A673 (cell line): ENCODE measurements around the gene GRAMD1C. TPM values are rescaled to one million over a fixed set of nuclear protein-coding genes. Genes with fewer than 3 reads are reported as not detected.

ENCODE experiments used
- BruUV-seq: library from RNA; stranded (reverse); fragments of 400-500 nt; replicated peaks from 2 replicates; lab custom pipeline; 2021; lab: Mats Ljungman, UMichigan
- CTCF ChIA-PET: fragments of 300-600 bp; sonication (Branson Sonifier 250); formaldehyde crosslinking; loops from one replicate; lab custom pipeline; 2022; ENCODE audit warnings: antibody characterized with exemption; lab: Charles Lee
- POLR2A ChIA-PET: fragments of 300-600 bp; sonication (Branson Sonifier 250); formaldehyde crosslinking; loops from one replicate; lab custom pipeline; 2022; ENCODE audit warnings: antibody characterized with exemption; ENCODE audit not compliant: low non-redundant PET; lab: Charles Lee
- DNase-seq: peaks from one replicate; pipeline ENCODE4 v3.0.0-alpha.2; 2015; ENCODE audit warnings: low spot score
- H3K27ac ChIP-seq: fragments of 200-600 bp; sonication (generic); 2 replicates; pipeline ENCODE4 v1.5.1; 2016; ENCODE audit warnings: mixed run types, low read depth, mild to moderate bottlenecking, mixed read lengths, antibody characterized with exemption, low read length; ENCODE audit not compliant: poor library complexity, severe bottlenecking
- H3K27me3 ChIP-seq: fragments of 200-600 bp; sonication (generic); replicated peaks from 2 replicates; pipeline ENCODE4 v1.6.1; 2017; ENCODE audit warnings: mixed run types, low read depth, mild to moderate bottlenecking, mixed read lengths, antibody characterized with exemption, low read length; ENCODE audit not compliant: insufficient read depth, poor library complexity
- H3K36me3 ChIP-seq: fragments of 200-600 bp; sonication (generic); 2 replicates; pipeline ENCODE4 v1.6.1; 2016; ENCODE audit warnings: mixed run types, mild to moderate bottlenecking, mixed read lengths, antibody characterized with exemption, low read length; ENCODE audit not compliant: insufficient read depth, poor library complexity, severe bottlenecking
- H3K4me1 ChIP-seq: fragments of 200-600 bp; sonication (generic); 2 replicates; pipeline ENCODE4 v1.6.1; 2017; ENCODE audit warnings: mixed run types, mild to moderate bottlenecking, mixed read lengths, antibody characterized with exemption, low read length; ENCODE audit not compliant: insufficient read depth, poor library complexity, severe bottlenecking
- H3K4me3 ChIP-seq: fragments of 200-600 bp; sonication (generic); 2 replicates; pipeline ENCODE4 v1.5.1; 2016; ENCODE audit warnings: low read depth, mixed run types, mild to moderate bottlenecking, mixed read lengths, low read length; ENCODE audit not compliant: poor library complexity, severe bottlenecking
- H3K9me3 ChIP-seq: fragments of 200-600 bp; sonication (generic); 2 replicates; pipeline ENCODE4 v1.6.1; 2016; ENCODE audit warnings: mixed run types, low read depth, mild to moderate bottlenecking, mixed read lengths, antibody characterized with exemption, low read length; ENCODE audit not compliant: poor library complexity, severe bottlenecking
- CTCF ChIP-seq: fragments of 300-800, 200-600 bp; sonication (generic); conservative IDR thresholded peaks from 2 replicates; pipeline ENCODE4 v1.5.1; 2017; ENCODE audit warnings: low read depth, mild to moderate bottlenecking, antibody characterized with exemption, low read length, moderate library complexity, mixed read lengths
- EZH2 ChIP-seq: fragments of 200-600 bp; sonication (generic); IDR thresholded peaks from 2 replicates; pipeline ENCODE4 v1.6.1; 2017; ENCODE audit warnings: borderline replicate concordance, low read depth, mild to moderate bottlenecking, mixed read lengths, antibody characterized with exemption, low read length; ENCODE audit not compliant: poor library complexity, severe bottlenecking
- intact Hi-C: fragments of 100-400 bp; cut with micrococcal nuclease; formaldehyde crosslinking; loops from one replicate; pipeline ENCODE4 v1.10.0; 2022; ENCODE audit not compliant: unreplicated experiment
- total RNA-seq: library from RNA; stranded (reverse); gene quantifications from 2 replicates; pipeline ENCODE4 v1.2.3, GENCODE V29; 2021

Gene GRAMD1C
- total RNA-seq, 1 experiment from 2014 or later, result 3.1 TPM

DNA sequence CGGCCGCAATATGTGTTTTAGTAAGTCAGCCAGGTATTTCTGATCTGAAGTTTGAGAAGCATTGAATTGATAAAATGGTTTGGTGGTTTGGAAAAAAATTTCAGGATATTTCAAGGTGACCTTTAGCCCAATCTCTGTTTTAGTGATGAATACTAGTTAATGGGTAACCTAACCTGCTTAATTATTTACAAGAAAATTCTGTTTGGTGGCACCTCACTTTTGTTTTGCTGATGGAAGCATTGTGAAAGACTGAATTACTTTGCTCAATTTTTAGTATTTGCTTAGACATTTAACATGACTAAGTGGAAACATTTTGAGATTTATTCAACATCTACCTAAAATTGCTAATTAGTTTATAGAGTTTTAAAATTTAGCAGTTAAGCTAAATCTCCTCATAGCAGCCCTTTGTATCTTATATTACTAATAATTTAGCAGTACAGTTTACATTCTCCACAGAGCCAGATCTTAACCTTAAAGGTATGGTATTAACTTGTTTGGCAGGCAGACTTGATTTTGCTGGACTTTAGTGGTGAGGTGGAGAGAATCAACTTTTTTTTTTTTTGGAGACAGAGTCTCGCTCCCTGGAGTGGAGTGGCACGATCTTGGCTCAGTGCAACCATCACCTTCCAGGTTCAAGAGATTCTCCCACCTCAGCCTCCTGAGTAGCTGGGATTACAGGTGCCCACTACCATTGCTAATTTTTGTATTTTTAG lies 35.4 kb downstream of the GRAMD1C start:
- ChIA-PET CTCF (no interaction called here), POLR2A (no interaction called here)
- TF ChIP-seq EZH2 (no peak), CTCF (no peak)
- Histone ChIP-seq H3K9me3 (no peaks in the 10 kb centered on the region), H3K27ac (no peak overlapping the region), H3K4me1 (no peaks in the 10 kb centered on the region), H3K4me3 (no peak overlapping the region), H3K36me3 (no peaks in the 10 kb centered on the region), H3K27me3 (no peaks in the 10 kb centered on the region)
- no peak for DNase-seq
- no TSS peak for BruUV-seq
- intact Hi-C loops, result no loop called here

DNA sequence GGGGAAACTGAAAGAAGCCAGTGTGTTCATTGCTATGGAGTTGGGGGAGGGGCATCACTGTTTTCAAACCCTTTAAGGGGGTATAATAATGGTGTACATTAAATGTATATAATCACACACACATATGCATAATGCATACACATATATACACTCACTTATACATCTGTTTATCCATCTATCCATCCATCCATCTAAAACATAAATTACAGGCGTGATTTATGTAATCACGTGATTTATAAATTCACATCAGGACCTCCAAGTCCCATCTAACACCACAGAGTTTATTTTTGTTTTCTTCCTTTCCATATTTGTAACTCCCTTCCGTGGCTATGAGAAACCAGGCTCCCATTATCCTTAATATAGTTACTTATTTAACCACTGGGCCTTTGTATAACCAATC lies 39.8 kb downstream of the GRAMD1C start:
- Histone ChIP-seq H3K4me3 (no peak overlapping the region), H3K27me3 (no peaks in the 10 kb centered on the region), H3K27ac (no peak overlapping the region), H3K4me1 (no peaks in the 10 kb centered on the region), H3K9me3 (no peaks in the 10 kb centered on the region), H3K36me3 (no peaks in the 10 kb centered on the region)
- ChIA-PET POLR2A (no interaction called here), CTCF (no interaction called here)
- no TSS peak for BruUV-seq
- intact Hi-C loops, result no loop called here
- TF ChIP-seq EZH2 (no peak), CTCF (no peak)
- no peak for DNase-seq

GRCh38 chr3:113885050-113885449 lies 46.5 kb downstream of the GRAMD1C start:
- TF ChIP-seq CTCF (no peak), EZH2 (no peak)
- DNase-seq, result no peak
- no peaks in the 10 kb centered on the region for H3K4me1 ChIP-seq
- no peaks in the 10 kb centered on the region for H3K27me3 ChIP-seq
- ChIA-PET POLR2A (no interaction called here), CTCF (no interaction called here)
- no TSS peak for BruUV-seq
- no peak overlapping the region for H3K27ac ChIP-seq
- intact Hi-C loops, result no loop called here
- H3K9me3 ChIP-seq, result no peaks in the 10 kb centered on the region
- no peaks in the 10 kb centered on the region for H3K36me3 ChIP-seq
- H3K4me3 ChIP-seq, result no peak overlapping the region
